WTC11 (cell line): ENCODE measurements around the gene MIER3. TPM values are rescaled to one million over a fixed set of nuclear protein-coding genes. Genes with fewer than 3 reads are reported as not detected.

Experiments used
- ATAC-seq: fragments of 200-7000 bp; cut with Tn5 transposase; 2 replicates; pipeline ENCODE4 v1.10.0; 2021; ENCODE audit warnings: mild to moderate bottlenecking, moderate library complexity
- CTCF ChIA-PET: fragments of 300-600 bp; sonication (Branson Sonifier 250); formaldehyde crosslinking; loops from one replicate; lab custom pipeline; 2021; ENCODE audit warnings: antibody characterized with exemption; lab: Charles Lee
- POLR2A ChIA-PET: fragments of 350-600 bp; sonication (Branson Sonifier 250); formaldehyde crosslinking; loops from one replicate; lab custom pipeline; 2021; ENCODE audit warnings: antibody characterized with exemption; lab: Charles Lee
- DNase-seq: peaks from one replicate; pipeline ENCODE4 v3.0.0; 2021; ENCODE audit warnings: low spot score
- H3K27ac Mint-ChIP-seq: 2 replicates; pipeline ENCODE4 v1.8.0; 2021; ENCODE audit warnings: mixed read lengths
- H3K27me3 Mint-ChIP-seq: 2 replicates; pipeline ENCODE4 v1.8.0; 2021; ENCODE audit warnings: low read depth, mild to moderate bottlenecking, moderate library complexity, mixed read lengths
- H3K36me3 Mint-ChIP-seq: 2 replicates; pipeline ENCODE4 v1.8.0; 2021; ENCODE audit warnings: mixed read lengths
- H3K4me1 Mint-ChIP-seq: 2 replicates; pipeline ENCODE4 v1.8.0; 2022; ENCODE audit warnings: mixed read lengths
- H3K4me3 Mint-ChIP-seq: 2 replicates; pipeline ENCODE4 v1.8.0; 2021; ENCODE audit warnings: mild to moderate bottlenecking, moderate library complexity, mixed read lengths
- H3K9me3 Mint-ChIP-seq: 2 replicates; pipeline ENCODE4 v1.8.0; 2021; ENCODE audit warnings: mixed read lengths
- CREM ChIP-seq: sonication (generic); formaldehyde crosslinking; IDR thresholded peaks from 2 replicates; pipeline ENCODE4 v1.8.1; 2022; ENCODE audit warnings: mild to moderate bottlenecking, missing genetic modification reagents, moderate library complexity
- E2F4 ChIP-seq: sonication (generic); formaldehyde crosslinking; IDR thresholded peaks from 2 replicates; pipeline ENCODE4 v1.8.1; 2022; ENCODE audit warnings: low read depth, mild to moderate bottlenecking, moderate library complexity, missing genetic modification reagents, borderline replicate concordance
- E2F5 ChIP-seq: sonication (generic); formaldehyde crosslinking; IDR thresholded peaks from 2 replicates; pipeline ENCODE4 v1.8.1; 2022; ENCODE audit warnings: mild to moderate bottlenecking, moderate library complexity, missing genetic modification reagents
- FOXJ3 ChIP-seq: sonication (generic); formaldehyde crosslinking; IDR thresholded peaks from 2 replicates; pipeline ENCODE4 v1.9.0; 2021; ENCODE audit warnings: missing genetic modification reagents, mild to moderate bottlenecking, borderline replicate concordance
- GRHL2 ChIP-seq: fragments of 250-450 bp; sonication (Bioruptor Pico); IDR thresholded peaks from 2 replicates; pipeline ENCODE4 v1.8.0; 2022; ENCODE audit warnings: mild to moderate bottlenecking, moderate library complexity; ENCODE audit not compliant: insufficient replicate concordance, severe bottlenecking
- GTF2I ChIP-seq: fragments of 250-450 bp; sonication (Bioruptor Pico); conservative IDR thresholded peaks from 2 replicates; pipeline ENCODE4 v1.4.0; 2021; ENCODE audit warnings: mild to moderate bottlenecking
- IRF2 ChIP-seq: sonication (generic); formaldehyde crosslinking; IDR thresholded peaks from 2 replicates; pipeline ENCODE4 v1.8.0; 2022; ENCODE audit warnings: low read depth, missing genetic modification reagents, borderline replicate concordance
- NFE2L1 ChIP-seq: sonication (generic); formaldehyde crosslinking; IDR thresholded peaks from 2 replicates; pipeline ENCODE4 v1.8.1; 2023; ENCODE audit warnings: missing genetic modification reagents
- NR2C2 ChIP-seq: sonication (generic); formaldehyde crosslinking; IDR thresholded peaks from 2 replicates; pipeline ENCODE4 v1.8.0; 2022; ENCODE audit warnings: mild to moderate bottlenecking, missing genetic modification reagents
- OVOL2 ChIP-seq: fragments of 250-450 bp; sonication (Bioruptor Pico); IDR thresholded peaks from 2 replicates; pipeline ENCODE4 v1.9.0; 2021; ENCODE audit warnings: mild to moderate bottlenecking, borderline replicate concordance
- SMAD3 ChIP-seq: sonication (generic); formaldehyde crosslinking; IDR thresholded peaks from 2 replicates; pipeline ENCODE4 v1.8.0; 2022; ENCODE audit warnings: missing genetic modification reagents, mild to moderate bottlenecking, borderline replicate concordance
- ZNF219 ChIP-seq: sonication (generic); formaldehyde crosslinking; IDR thresholded peaks from 2 replicates; pipeline ENCODE4 v1.8.0; 2023; ENCODE audit warnings: missing genetic modification reagents, mild to moderate bottlenecking, borderline replicate concordance
- ZNF232 ChIP-seq: sonication (generic); formaldehyde crosslinking; IDR thresholded peaks from 2 replicates; pipeline ENCODE4 v1.8.0; 2022; ENCODE audit warnings: mild to moderate bottlenecking, missing genetic modification reagents
- total RNA-seq: library from RNA; stranded (reverse); gene quantifications from 3 replicates; pipeline ENCODE4 v1.2.3, GENCODE V29; 2021
- TF ChIP-seq, protein P1 (sequence below): sonication (generic); formaldehyde crosslinking; IDR thresholded peaks from 2 replicates; pipeline ENCODE4 v1.8.0; 2022; ENCODE audit warnings: mild to moderate bottlenecking, missing genetic modification reagents
- TF ChIP-seq, protein P2 (sequence below): sonication (generic); formaldehyde crosslinking; IDR thresholded peaks from 2 replicates; pipeline ENCODE4 v1.8.0; 2023; ENCODE audit warnings: missing genetic modification reagents
- TF ChIP-seq, protein P3 (sequence below): fragments of 250-450 bp; sonication (Bioruptor Pico); IDR thresholded peaks from 2 replicates; pipeline ENCODE4 v1.9.0; 2021; ENCODE audit warnings: mild to moderate bottlenecking
- TF ChIP-seq, protein P4 (sequence below): sonication (generic); formaldehyde crosslinking; conservative IDR thresholded peaks from 2 replicates; pipeline ENCODE4 v1.8.1; 2022; ENCODE audit warnings: mild to moderate bottlenecking, missing genetic modification reagents
- TF ChIP-seq, protein P5 (sequence below): sonication (generic); formaldehyde crosslinking; IDR thresholded peaks from 2 replicates; pipeline ENCODE4 v1.8.1; 2023; ENCODE audit warnings: mild to moderate bottlenecking, moderate library complexity, missing genetic modification reagents

Gene MIER3
- total RNA-seq, 1 experiment from 2014 or later = 27.8 TPM

DNA sequence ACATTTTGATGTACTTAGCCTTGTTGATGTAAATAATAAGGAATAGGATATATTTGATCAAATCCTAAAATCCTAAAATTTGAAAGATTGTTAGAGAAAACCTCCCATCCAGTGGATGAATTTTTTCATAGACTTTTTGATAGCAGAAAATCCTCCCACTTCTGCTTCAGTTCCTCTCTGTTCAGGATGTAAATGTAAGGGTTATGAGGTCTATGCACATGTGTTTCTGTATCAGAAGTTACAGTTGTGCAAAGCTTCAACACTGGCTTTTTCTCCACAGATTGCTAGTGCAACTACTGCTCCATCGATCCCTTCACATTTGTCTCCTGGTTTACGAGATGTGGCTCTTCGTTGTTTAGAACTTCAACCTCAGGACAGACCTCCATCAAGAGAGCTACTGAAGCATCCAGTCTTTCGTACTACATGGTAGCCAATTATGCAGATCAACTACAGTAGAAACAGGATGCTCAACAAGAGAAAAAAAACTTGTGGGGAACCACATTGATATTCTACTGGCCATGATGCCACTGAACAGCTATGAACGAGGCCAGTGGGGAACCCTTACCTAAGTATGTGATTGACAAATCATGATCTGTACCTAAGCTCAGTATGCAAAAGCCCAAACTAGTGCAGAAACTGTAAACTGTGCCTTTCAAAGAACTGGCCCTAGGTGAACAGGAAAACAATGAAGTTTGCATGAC is 58.5 kb downstream of the MIER3 start:
- Mint-ChIP-seq H3K36me3 (peaks cover 40% of the 10 kb centered on the region), H3K27me3 (no peaks in the 10 kb centered on the region), H3K4me3 (no peak overlapping the region), H3K4me1 (no peaks in the 10 kb centered on the region), H3K27ac (no peak overlapping the region), H3K9me3 (no peaks in the 10 kb centered on the region)
- no peak for DNase-seq
- TF ChIP-seq, protein P1, sequence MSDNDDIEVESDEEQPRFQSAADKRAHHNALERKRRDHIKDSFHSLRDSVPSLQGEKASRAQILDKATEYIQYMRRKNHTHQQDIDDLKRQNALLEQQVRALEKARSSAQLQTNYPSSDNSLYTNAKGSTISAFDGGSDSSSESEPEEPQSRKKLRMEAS (CRISPR knock-in tag) = no peak
- TF ChIP-seq NFE2L1 (no peak), GRHL2 (CRISPR knock-in tag) (no peak), SMAD3 (no peak), CREM (CRISPR knock-in tag) (no peak), OVOL2 (no peak), ZNF219 (CRISPR knock-in tag) (no peak), FOXJ3 (CRISPR knock-in tag) (no peak), GTF2I (CRISPR knock-in tag) (no peak), ZNF232 (CRISPR knock-in tag) (no peak), NR2C2 (CRISPR knock-in tag) (no peak), IRF2 (CRISPR knock-in tag) (no peak), E2F5 (no peak), E2F4 (CRISPR knock-in tag) (no peak)
- TF ChIP-seq, protein P2, sequence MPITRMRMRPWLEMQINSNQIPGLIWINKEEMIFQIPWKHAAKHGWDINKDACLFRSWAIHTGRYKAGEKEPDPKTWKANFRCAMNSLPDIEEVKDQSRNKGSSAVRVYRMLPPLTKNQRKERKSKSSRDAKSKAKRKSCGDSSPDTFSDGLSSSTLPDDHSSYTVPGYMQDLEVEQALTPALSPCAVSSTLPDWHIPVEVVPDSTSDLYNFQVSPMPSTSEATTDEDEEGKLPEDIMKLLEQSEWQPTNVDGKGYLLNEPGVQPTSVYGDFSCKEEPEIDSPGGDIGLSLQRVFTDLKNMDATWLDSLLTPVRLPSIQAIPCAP (CRISPR knock-in tag) = no peak
- TF ChIP-seq, protein P3, sequence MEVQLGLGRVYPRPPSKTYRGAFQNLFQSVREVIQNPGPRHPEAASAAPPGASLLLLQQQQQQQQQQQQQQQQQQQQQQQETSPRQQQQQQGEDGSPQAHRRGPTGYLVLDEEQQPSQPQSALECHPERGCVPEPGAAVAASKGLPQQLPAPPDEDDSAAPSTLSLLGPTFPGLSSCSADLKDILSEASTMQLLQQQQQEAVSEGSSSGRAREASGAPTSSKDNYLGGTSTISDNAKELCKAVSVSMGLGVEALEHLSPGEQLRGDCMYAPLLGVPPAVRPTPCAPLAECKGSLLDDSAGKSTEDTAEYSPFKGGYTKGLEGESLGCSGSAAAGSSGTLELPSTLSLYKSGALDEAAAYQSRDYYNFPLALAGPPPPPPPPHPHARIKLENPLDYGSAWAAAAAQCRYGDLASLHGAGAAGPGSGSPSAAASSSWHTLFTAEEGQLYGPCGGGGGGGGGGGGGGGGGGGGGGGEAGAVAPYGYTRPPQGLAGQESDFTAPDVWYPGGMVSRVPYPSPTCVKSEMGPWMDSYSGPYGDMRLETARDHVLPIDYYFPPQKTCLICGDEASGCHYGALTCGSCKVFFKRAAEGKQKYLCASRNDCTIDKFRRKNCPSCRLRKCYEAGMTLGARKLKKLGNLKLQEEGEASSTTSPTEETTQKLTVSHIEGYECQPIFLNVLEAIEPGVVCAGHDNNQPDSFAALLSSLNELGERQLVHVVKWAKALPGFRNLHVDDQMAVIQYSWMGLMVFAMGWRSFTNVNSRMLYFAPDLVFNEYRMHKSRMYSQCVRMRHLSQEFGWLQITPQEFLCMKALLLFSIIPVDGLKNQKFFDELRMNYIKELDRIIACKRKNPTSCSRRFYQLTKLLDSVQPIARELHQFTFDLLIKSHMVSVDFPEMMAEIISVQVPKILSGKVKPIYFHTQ (CRISPR knock-in tag) = no peak
- TF ChIP-seq, protein P4, sequence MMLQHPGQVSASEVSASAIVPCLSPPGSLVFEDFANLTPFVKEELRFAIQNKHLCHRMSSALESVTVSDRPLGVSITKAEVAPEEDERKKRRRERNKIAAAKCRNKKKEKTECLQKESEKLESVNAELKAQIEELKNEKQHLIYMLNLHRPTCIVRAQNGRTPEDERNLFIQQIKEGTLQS (CRISPR knock-in tag) = no peak
- ChIA-PET CTCF (no interaction called here), POLR2A (no interaction called here)
- ATAC-seq = no peak

GRCh38 chr5:56881571-56881970 is 70.4 kb downstream of the MIER3 start:
- POLR2A ChIA-PET = no interaction called here
- TF ChIP-seq, protein P5, sequence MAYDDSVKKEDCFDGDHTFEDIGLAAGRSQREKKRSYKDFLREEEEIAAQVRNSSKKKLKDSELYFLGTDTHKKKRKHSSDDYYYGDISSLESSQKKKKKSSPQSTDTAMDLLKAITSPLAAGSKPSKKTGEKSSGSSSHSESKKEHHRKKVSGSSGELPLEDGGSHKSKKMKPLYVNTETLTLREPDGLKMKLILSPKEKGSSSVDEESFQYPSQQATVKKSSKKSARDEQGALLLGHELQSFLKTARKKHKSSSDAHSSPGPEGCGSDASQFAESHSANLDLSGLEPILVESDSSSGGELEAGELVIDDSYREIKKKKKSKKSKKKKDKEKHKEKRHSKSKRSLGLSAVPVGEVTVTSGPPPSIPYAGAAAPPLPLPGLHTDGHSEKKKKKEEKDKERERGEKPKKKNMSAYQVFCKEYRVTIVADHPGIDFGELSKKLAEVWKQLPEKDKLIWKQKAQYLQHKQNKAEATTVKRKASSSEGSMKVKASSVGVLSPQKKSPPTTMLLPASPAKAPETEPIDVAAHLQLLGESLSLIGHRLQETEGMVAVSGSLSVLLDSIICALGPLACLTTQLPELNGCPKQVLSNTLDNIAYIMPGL = no peak
- Mint-ChIP-seq H3K27ac (no peak overlapping the region), H3K27me3 (no peaks in the 10 kb centered on the region), H3K4me1 (no peaks in the 10 kb centered on the region), H3K9me3 (no peaks in the 10 kb centered on the region), H3K36me3 (peaks cover 60% of the 10 kb centered on the region), H3K4me3 (no peak overlapping the region)
- CTCF ChIA-PET = no interaction called here
- no peak for ATAC-seq
- DNase-seq = no peak
